ENCODE results near the gene GLI3. TPM values are rescaled to one million over a fixed set of nuclear protein-coding genes. Genes with fewer than 3 reads are reported as not detected.

GLI3 gene
- polyA plus RNA-seq, 1 of the 3 experiments (the other 2 are of a cell fraction) = 0.08 TPM

DNA sequence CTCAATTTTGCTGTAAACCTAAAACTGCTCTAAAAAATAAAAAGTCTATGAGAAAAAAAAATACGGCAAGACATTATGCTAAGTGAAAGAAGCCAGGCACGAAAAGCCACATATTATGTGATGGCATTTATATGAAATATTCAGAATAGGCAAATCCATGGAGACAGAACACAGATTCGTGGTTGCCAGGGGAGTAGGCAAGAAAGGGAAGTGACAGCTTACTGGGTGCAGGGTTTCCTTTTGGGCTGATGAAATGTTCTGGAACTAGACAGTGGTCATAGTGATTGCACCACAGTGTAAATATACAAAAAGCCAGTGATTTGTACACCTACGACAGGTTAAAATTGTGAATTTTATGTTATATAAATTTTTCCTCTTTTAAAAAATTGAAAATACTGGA is 41.3 kb upstream of the GLI3 start:
- no peak overlapping the region for H2AFZ ChIP-seq (ENCODE audit: low read depth)
- H4K20me1 ChIP-seq (ENCODE audit: insufficient read depth) = no peaks in the 10 kb centered on the region
- POLR2A ChIA-PET = no interaction called here

DNA sequence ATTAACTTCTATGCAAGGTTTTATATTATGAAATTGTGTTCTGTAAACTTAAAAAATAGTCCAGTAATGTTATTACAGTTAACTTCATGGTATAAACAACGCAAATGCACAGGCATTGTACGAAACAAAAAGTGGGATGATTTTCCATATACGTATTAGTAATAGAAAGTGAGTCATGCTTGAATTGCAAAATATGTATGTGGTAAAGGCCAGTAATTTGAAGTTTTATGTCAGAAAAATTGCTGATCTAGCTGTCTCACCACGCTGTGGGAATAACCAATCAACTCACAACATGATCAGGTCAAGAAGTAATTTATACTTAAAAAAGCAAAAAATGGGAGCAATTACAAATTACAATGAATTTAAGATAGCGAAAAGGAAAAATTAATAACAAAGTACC is 37.0 kb upstream of the GLI3 start:
- H3K4me2 ChIP-seq = no peak overlapping the region
- no peaks in the 10 kb centered on the region for H3K9me2 ChIP-seq
- no peak overlapping the region for H3K27ac ChIP-seq (ENCODE audit: low read depth in 2 of 2, low read length in 1 of 2)
- no peaks in the 10 kb centered on the region for H3F3A ChIP-seq (replicated peaks; ENCODE audit: insufficient read depth)
- H2AFZ ChIP-seq (ENCODE audit: low read depth) = no peak overlapping the region
- no peaks in the 10 kb centered on the region for H3K27me3 ChIP-seq (ENCODE audit: insufficient read depth)
- H3K4me3 ChIP-seq (ENCODE audit: low read depth in 2 of 2, low read length in 1 of 2) = no peak overlapping the region
- no peaks in the 10 kb centered on the region for H3K9me3 ChIP-seq
- H3K79me2 ChIP-seq (ENCODE audit: insufficient read depth) = no peaks in the 10 kb centered on the region
- ChIA-PET CTCF (no interaction called here), POLR2A (no interaction called here)
- no peak overlapping the region for H3K9ac ChIP-seq
- H3K36me3 ChIP-seq (replicated peaks in 1 of 2; ENCODE audit: control insufficient read depth in 1 of 2, insufficient read depth in 2 of 2, low read length in 1 of 2) = no peaks in the 10 kb centered on the region
- no peaks in the 10 kb centered on the region for H4K20me1 ChIP-seq (ENCODE audit: insufficient read depth)
- TF ChIP-seq GATA2 (CRISPR knock-in tag; IDR thresholded peaks at IDR 0.05) = no peak
- TF ChIP-seq, protein P1, sequence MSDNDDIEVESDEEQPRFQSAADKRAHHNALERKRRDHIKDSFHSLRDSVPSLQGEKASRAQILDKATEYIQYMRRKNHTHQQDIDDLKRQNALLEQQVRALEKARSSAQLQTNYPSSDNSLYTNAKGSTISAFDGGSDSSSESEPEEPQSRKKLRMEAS (IDR thresholded peaks at IDR 0.05; ENCODE audit: low read depth) = no peak
- no peak for DNase-seq
- no peaks in the 10 kb centered on the region for H3K4me1 ChIP-seq (ENCODE audit: control insufficient read depth in 1 of 2, insufficient read depth in 2 of 2, low read depth in 1 of 2, low read length in 1 of 2)
- 2% methylated on average over 5 of the region's 5 CpGs for WGBS (ENCODE audit: low lambda C conversion rate)

More for the DNA sequence above, 41.3 kb upstream of the GLI3 start:
- no peak overlapping the region for H3K4me2 ChIP-seq
- no peak overlapping the region for H3K27ac ChIP-seq (ENCODE audit: low read depth in 2 of 2, low read length in 1 of 2)
- H3K4me1 ChIP-seq (ENCODE audit: control insufficient read depth in 1 of 2, insufficient read depth in 2 of 2, low read depth in 1 of 2, low read length in 1 of 2) = no peaks in the 10 kb centered on the region
- H3F3A ChIP-seq (replicated peaks; ENCODE audit: insufficient read depth) = no peaks in the 10 kb centered on the region
- no peak for DNase-seq
- no peak overlapping the region for H3K9ac ChIP-seq
- H3K79me2 ChIP-seq (ENCODE audit: insufficient read depth) = no peaks in the 10 kb centered on the region
- no peaks in the 10 kb centered on the region; the same call in 1 of the 2 replicates for H3K27me3 ChIP-seq (ENCODE audit: insufficient read depth)
- H3K4me3 ChIP-seq (ENCODE audit: low read depth in 2 of 2, low read length in 1 of 2) = no peak overlapping the region
- H3K9me3 ChIP-seq = no peaks in the 10 kb centered on the region
- CTCF ChIA-PET = no interaction called here
- H3K9me2 ChIP-seq = no peaks in the 10 kb centered on the region
- no peak for TF ChIP-seq SIN3A (IDR thresholded peaks at IDR 0.05; ENCODE audit: borderline replicate concordance, low read depth, low read length)
- no peak for TF ChIP-seq NFIC (IDR thresholded peaks at IDR 0.05; ENCODE audit: borderline replicate concordance)
- TF ChIP-seq, protein P2, sequence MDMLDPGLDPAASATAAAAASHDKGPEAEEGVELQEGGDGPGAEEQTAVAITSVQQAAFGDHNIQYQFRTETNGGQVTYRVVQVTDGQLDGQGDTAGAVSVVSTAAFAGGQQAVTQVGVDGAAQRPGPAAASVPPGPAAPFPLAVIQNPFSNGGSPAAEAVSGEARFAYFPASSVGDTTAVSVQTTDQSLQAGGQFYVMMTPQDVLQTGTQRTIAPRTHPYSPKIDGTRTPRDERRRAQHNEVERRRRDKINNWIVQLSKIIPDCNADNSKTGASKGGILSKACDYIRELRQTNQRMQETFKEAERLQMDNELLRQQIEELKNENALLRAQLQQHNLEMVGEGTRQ (IDR thresholded peaks at IDR 0.05; ENCODE audit: borderline replicate concordance, low read depth, low read length) = no peak
- TF ChIP-seq, protein P3, sequence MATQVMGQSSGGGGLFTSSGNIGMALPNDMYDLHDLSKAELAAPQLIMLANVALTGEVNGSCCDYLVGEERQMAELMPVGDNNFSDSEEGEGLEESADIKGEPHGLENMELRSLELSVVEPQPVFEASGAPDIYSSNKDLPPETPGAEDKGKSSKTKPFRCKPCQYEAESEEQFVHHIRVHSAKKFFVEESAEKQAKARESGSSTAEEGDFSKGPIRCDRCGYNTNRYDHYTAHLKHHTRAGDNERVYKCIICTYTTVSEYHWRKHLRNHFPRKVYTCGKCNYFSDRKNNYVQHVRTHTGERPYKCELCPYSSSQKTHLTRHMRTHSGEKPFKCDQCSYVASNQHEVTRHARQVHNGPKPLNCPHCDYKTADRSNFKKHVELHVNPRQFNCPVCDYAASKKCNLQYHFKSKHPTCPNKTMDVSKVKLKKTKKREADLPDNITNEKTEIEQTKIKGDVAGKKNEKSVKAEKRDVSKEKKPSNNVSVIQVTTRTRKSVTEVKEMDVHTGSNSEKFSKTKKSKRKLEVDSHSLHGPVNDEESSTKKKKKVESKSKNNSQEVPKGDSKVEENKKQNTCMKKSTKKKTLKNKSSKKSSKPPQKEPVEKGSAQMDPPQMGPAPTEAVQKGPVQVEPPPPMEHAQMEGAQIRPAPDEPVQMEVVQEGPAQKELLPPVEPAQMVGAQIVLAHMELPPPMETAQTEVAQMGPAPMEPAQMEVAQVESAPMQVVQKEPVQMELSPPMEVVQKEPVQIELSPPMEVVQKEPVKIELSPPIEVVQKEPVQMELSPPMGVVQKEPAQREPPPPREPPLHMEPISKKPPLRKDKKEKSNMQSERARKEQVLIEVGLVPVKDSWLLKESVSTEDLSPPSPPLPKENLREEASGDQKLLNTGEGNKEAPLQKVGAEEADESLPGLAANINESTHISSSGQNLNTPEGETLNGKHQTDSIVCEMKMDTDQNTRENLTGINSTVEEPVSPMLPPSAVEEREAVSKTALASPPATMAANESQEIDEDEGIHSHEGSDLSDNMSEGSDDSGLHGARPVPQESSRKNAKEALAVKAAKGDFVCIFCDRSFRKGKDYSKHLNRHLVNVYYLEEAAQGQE (IDR thresholded peaks at IDR 0.05; ENCODE audit: low read depth, low read length) = no peak
- TF ChIP-seq TCF12 (IDR thresholded peaks at IDR 0.05) = no peak
- no peaks in the 10 kb centered on the region for H3K36me3 ChIP-seq (replicated peaks in 1 of 2; ENCODE audit: control insufficient read depth in 1 of 2, insufficient read depth in 2 of 2, low read length in 1 of 2)
- 2% methylated on average over 4 of the region's 4 CpGs for WGBS (ENCODE audit: low lambda C conversion rate)

All from SK-N-SH (cell line).